Activated CD8-positive, alpha-beta T cell treated with anti-CD3 and anti-CD28 coated beads for 36 hours (primary cell): ENCODE results near the gene CACTIN. TPM values are rescaled to one million over a fixed set of nuclear protein-coding genes. Genes with fewer than 3 reads are reported as not detected.
A peak's percentile ranks its signal among the peaks of the same experiment; 100 is the strongest.
"Not testable (repeated sequence)": the region's sequence is repeated elsewhere in the genome, so short reads cannot be mapped to it uniquely, and the experiment has no call there.

Experiments
- ATAC-seq: fragments of 200-7000 bp; cut with Tn5 transposase; one replicate; pipeline ENCODE4 v1.10.0; 2021; ENCODE audit warnings: mild to moderate bottlenecking, moderate library complexity
- CTCF ChIA-PET: fragments of 350-600 bp; sonication (Branson Sonifier 250); formaldehyde crosslinking; loops from one replicate; lab custom pipeline; 2021; ENCODE audit warnings: antibody characterized with exemption; lab: Charles Lee
- POLR2A ChIA-PET: fragments of 350-600 bp; sonication (Branson Sonifier 250); formaldehyde crosslinking; loops from one replicate; lab custom pipeline; 2021; ENCODE audit warnings: antibody characterized with exemption; lab: Charles Lee
- DNase-seq: peaks from one replicate; pipeline ENCODE4 v3.0.0-alpha.2; 2020
- H3K27ac Mint-ChIP-seq: one replicate; pipeline ENCODE4 v1.8.0; 2021; ENCODE audit warnings: mild to moderate bottlenecking, mixed read lengths
- H3K27me3 Mint-ChIP-seq: one replicate; pipeline ENCODE4 v1.8.0; 2021; ENCODE audit warnings: mixed read lengths
- H3K36me3 Mint-ChIP-seq: one replicate; pipeline ENCODE4 v1.8.0; 2021; ENCODE audit warnings: low read depth, mixed read lengths
- H3K4me1 Mint-ChIP-seq: one replicate; pipeline ENCODE4 v1.8.0; 2021; ENCODE audit warnings: low read depth, mixed read lengths
- H3K4me3 Mint-ChIP-seq: one replicate; pipeline ENCODE4 v1.8.0; 2021; ENCODE audit warnings: mild to moderate bottlenecking, moderate library complexity, mixed read lengths
- H3K9me3 Mint-ChIP-seq: one replicate; pipeline ENCODE4 v1.8.0; 2021; ENCODE audit warnings: mixed read lengths
- CTCF ChIP-seq: fragments of 200-600 bp; IDR thresholded peaks from one replicate; pipeline ENCODE4 v1.8.0; 2022; ENCODE audit warnings: antibody characterized with exemption, mild to moderate bottlenecking
- intact Hi-C: fragments of 100-400 bp; cut with micrococcal nuclease; formaldehyde crosslinking; loops from one replicate; pipeline ENCODE4 v1.10.0; 2022
- total RNA-seq, 2 experiments: library from RNA; stranded (reverse); gene quantifications; one replicate each; pipeline ENCODE4 v1.2.3, GENCODE V29; 2021

The CACTIN gene
- total RNA-seq, 2 experiments from 2014 or later, result 25.9 to 28.5 TPM

GRCh38 chr19:3632098-3632497 is 5.5 kb upstream of the CACTIN start:
- Mint-ChIP-seq H3K27me3 (no peaks in the 10 kb centered on the region), H3K4me1 (peaks cover 1% of the 10 kb centered on the region), H3K4me3 (no peak overlapping the region), H3K36me3 (no peaks in the 10 kb centered on the region), H3K9me3 (no peaks in the 10 kb centered on the region), H3K27ac (no peak overlapping the region)
- DNase-seq, result no peak
- ChIA-PET CTCF (no interaction called here), POLR2A (no interaction called here)
- TF ChIP-seq CTCF, result no peak
- no peak for ATAC-seq
- intact Hi-C loops, result no loop called here

- H3K9me3 Mint-ChIP-seq, result no peaks in the 10 kb centered on the region
- no peak overlapping the region for H3K27ac Mint-ChIP-seq
- DNase-seq (no peak), ATAC-seq (no peak)
- ChIA-PET POLR2A (no interaction called here), CTCF (no interaction called here)
- intact Hi-C loops, result no loop called here
- H3K4me3 Mint-ChIP-seq, result no peak overlapping the region
- no peak for TF ChIP-seq CTCF
- peaks cover 7% of the 10 kb centered on the region for H3K4me1 Mint-ChIP-seq
- H3K36me3 Mint-ChIP-seq, result no peaks in the 10 kb centered on the region
- H3K27me3 Mint-ChIP-seq, result no peaks in the 10 kb centered on the region
These were observed 4.7 kb upstream of the CACTIN start for GRCh38 chr19:3631053-3631861.

GRCh38 chr19:3628766-3629165 is 2.2 kb upstream of the CACTIN start:
- intact Hi-C loops, H3K4me3 Mint-ChIP-seq, POLR2A ChIA-PET, DNase-seq, H3K36me3 Mint-ChIP-seq, H3K9me3 Mint-ChIP-seq, ATAC-seq, H3K27ac Mint-ChIP-seq, H3K27me3 Mint-ChIP-seq: not testable (repeated sequence)
- CTCF ChIA-PET, result interaction anchor here (2.1 kb wide), 1 partner anchor 44 kb away, joined by 7 read pairs; the partner anchor contains the start of gene GIPC3
- H3K4me1 Mint-ChIP-seq, result peaks cover 23% of the 10 kb centered on the region

- DNase-seq (no peak), ATAC-seq (no peak)
- H3K36me3 Mint-ChIP-seq, result peaks cover 2% of the 10 kb centered on the region
- TF ChIP-seq CTCF, result no peak
- intact Hi-C loops, result no loop called here
- H3K9me3 Mint-ChIP-seq, result no peaks in the 10 kb centered on the region
- H3K4me3 Mint-ChIP-seq, result peak overlapping the region; percentile 85
- no peaks in the 10 kb centered on the region for H3K27me3 Mint-ChIP-seq
- peaks cover 23% of the 10 kb centered on the region for H3K4me1 Mint-ChIP-seq
- H3K27ac Mint-ChIP-seq, result no peak overlapping the region
- POLR2A ChIA-PET, result interaction anchor here (0.8 to 1.5 kb wide), 5 partner anchors 39 to 73 kb away, joined by 3 to 5 read pairs (median 3); partner anchors contain the start of gene MFSD12
- CTCF ChIA-PET, result interaction anchor here (1.0 to 2.1 kb wide), 4 partner anchors 42 to 195 kb away, joined by 3 to 7 read pairs (median 4); partner anchors contain the start of gene GIPC3
These were observed 747 bp upstream of the CACTIN start for GRCh38 chr19:3627351-3627723.

GRCh38 chr19:3625996-3626472 is 556 bp downstream of the CACTIN start:
- POLR2A ChIA-PET, result no interaction called here
- TF ChIP-seq CTCF, result no peak

More at GRCh38 chr19:3625996-3626472, 556 bp downstream of the CACTIN start:
- H3K4me3 Mint-ChIP-seq, result peak overlapping the region; percentile 85
- DNase-seq (peak; percentile 29), ATAC-seq (peak; percentile 3)
- intact Hi-C loops, result no loop called here
- CTCF ChIA-PET, result interaction anchor here (1.3 kb wide), 1 partner anchor 18 kb away, joined by 3 read pairs; no protein-coding TSS in a partner anchor
- H3K36me3 Mint-ChIP-seq, result peaks cover 6% of the 10 kb centered on the region
- H3K9me3 Mint-ChIP-seq, result no peaks in the 10 kb centered on the region
- H3K4me1 Mint-ChIP-seq, result peaks cover 23% of the 10 kb centered on the region
- H3K27ac Mint-ChIP-seq, result peak overlapping the region; percentile 99
- H3K27me3 Mint-ChIP-seq, result no peaks in the 10 kb centered on the region
